Measurements from ENCODE around the gene CATSPER1.
"Not testable (repeated sequence)": the region's sequence is repeated elsewhere in the genome, so short reads cannot be mapped to it uniquely, and the experiment has no call there.

Gene CATSPER1

DNA sequence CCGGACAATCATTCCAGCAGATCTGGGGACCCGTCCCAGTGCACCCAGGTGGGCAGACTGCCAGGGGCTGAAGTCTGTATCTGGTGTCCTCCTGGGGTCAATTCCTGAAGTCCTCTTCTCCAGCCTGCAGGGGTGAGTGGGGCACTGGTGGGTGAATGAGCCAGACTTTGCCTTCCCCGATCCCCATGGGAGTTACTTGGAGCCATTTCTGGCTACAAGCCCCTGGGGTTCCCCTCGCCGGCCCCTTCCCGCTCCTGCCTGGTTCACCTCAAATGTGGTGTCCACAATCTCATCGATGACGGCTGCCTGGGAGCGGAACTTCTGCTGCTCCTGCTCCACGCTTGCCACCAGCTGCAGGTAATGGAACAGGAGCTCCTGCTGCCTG, 9.5 kb downstream of the CATSPER1 start:
- no peak for DNase-seq

DNA sequence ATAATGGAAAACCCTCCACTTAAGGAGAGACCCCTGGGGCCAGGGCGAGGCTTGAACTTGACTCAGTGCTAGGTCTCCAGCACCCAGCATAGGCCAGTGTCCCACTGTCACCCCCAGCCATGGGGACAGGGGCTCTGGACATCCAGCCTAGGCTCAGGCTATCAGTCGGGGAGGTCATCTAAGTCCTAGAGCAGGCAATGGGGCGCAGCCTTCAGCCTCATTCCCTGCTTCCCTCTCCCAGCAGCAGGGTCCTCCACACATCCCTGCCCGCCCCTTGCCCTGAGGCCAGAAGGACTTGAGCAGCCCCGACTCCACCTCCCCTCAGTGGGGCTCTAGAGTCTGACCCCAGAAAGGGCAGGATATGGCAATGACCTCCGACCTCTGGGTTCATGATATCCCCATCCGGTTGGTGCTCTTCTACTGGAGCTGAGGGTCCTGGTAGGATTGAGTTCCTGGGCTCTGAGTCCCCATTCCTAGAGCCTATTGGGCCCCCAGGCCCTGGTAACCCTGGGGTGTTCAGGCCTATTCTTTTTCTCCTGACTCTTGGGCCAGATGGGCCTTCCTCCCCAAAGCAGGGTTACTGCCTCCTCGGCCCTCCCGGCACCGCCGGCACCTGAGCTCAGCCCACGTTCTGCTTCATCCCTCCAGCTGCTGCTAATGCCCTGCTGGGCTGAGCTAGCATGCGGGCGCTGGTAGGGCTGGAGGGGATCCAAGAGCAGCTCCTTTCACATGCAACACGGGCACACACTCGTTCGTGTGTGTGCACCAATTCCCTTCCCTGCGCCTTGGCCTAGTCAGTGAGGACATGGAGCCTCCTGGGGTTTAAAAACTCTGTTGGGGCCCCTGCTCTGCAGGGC, 10.1 kb downstream of the CATSPER1 start:
- no peak for DNase-seq

DNA sequence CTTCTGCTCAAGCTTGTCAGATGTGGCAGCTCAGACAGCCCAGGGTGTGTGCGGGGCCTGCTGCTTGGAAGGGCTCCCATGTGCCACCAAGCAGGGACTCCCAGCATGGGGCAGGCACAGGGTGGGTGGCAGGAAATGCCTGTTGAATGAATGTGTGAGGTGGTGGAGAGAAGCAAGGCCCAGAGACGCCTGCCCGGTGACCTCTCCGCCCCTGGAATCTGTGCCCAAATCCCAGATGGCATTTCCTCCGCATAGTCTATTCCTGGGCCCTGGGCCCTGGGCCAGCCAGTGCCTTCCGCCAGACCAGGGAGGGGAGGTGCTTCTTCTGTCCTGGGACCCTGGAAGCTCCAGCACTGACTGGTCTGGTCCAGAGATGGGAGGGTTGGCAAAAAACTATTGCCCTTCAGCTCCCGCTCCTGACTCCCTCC, 10.8 kb downstream of the CATSPER1 start:
- no peak for DNase-seq

DNA sequence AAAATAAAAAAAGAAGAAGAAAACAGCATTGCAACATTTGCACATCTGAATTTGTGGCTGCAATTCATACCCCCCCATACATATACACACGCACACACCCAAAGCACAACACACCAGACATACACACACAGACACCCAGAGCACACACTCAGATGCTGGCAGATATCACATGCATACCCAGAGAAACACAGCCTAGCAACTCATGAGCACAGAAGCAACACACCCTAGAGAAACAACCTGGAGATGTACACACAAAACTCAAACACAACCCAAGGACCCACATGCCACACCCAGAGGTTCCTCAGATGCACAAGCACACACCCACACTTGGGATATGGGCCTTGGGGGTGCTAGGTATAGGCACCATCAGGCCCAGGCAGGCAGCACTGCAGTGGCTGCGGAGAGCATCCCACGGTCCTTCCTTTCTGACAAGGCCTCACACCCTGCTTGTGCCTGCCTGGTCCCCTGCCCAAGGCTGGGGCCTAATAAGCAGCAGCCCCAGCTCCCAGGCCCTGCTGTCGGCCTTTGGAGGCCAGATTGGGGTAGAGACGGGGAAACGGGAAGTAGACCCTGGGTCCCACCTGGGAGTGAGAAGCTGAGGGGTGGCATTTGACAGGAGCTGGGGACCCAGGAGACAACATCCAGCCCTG, 11.3 kb downstream of the CATSPER1 start:
- no peak for DNase-seq

DNA sequence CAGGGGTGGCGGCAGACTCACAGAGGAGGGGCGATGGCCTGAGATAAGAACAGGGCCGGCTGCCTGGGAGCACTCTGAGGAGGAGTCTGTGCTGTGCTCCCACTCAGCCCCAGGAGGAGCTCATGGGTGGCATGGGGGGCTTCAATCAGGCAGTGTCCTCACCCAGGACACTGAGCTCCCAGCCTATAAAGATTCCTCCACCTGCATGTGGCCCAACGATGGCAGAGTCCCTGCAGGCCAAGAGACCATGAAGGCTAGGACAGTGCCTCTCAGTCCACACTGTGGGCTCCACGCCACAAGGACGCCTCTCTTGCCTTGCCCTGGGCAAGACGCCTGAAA, 12.5 kb downstream of the CATSPER1 start:
- DNase-seq = no peak

DNA sequence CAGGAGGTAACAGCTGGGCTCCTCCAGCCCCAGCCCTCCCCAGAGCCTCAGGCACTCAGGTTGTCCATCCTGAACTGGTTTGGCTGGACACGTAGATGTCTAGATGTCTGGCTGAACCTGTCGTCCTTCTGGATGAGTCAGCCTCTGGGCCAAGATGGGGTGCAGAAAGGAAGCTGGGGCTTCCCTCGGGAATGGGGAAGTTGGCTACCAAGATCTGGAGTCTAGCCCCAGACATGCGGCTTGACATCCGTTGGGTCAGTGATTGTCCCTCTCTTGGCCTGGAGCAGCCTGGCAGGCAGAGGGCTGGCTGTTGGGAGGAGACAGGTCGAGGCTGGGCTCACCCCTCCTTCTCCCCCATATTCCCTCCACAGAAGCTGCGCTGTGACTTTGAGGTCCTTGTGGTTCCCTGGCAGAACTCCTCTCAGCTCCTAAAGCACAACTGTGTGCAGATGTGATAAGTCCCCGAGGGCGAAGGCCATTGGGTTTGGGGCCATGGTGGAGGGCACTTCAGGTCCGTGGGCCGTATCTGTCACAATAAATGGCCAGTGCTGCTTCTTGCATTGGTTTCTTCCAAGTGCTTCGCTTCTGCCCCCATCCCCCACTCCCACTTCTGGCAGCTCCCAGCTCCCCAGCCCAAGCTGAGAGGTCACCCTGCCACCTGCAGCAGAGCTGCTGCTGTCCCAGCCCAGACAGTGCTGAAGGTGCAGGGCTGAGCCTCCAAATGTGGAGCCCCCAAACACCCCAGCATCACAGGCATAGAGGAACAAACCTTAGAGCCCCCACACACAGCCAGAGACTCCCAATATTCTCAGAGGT, 13.1 kb downstream of the CATSPER1 start:
- no peak for DNase-seq

DNA sequence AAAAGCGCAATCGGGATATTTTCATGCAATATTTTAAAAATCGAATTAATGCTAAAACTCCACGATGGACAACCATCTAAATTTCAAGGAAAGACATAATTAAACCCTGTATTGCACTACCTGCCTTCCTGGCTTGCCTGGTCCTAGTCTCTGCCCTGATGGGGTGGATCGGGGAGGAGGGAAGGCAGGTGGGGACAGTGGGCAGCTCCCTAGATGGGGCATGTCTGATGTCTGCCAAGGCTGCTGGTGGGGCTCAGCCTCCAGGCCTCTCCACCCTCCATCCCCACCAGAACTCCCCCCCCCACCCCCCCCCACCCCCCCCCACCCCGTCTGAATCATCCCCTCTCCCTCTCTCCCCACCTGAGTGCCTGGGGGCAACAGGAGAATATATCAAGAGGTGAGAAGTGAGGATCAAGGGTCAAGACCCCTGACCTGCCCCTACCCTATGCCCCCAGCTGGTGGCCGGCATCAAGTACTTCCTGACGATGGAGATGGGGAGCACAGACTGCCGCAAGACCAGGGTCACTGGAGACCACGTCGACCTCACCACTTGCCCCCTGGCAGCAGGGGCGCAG, 13.8 kb downstream of the CATSPER1 start:
- DNase-seq = no peak

DNA sequence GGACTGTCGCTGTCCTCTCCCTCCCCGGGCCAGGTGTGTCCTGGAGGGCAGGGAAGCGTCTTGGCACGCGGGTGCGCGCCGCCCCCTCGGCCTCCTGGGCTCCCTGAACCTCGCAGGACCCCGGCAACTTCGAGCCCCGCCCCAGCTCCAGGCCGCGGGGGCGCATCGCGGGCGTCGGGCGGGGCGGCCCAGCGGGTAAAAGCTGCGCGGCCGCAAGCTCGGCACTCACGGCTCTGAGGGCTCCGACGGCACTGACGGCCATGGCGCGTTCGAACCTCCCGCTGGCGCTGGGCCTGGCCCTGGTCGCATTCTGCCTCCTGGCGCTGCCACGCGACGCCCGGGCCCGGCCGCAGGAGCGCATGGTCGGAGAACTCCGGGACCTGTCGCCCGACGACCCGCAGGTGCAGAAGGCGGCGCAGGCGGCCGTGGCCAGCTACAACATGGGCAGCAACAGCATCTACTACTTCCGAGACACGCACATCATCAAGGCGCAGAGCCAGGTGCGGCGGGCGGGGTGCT, 14.4 kb downstream of the CATSPER1 start, which contains the start of gene CST6:
CST6 (plus strand) TSS at position 224 of the 519 bp plus-strand sequence; CDS start at position 261, 37 bp downstream.
- no peak for DNase-seq

DNA sequence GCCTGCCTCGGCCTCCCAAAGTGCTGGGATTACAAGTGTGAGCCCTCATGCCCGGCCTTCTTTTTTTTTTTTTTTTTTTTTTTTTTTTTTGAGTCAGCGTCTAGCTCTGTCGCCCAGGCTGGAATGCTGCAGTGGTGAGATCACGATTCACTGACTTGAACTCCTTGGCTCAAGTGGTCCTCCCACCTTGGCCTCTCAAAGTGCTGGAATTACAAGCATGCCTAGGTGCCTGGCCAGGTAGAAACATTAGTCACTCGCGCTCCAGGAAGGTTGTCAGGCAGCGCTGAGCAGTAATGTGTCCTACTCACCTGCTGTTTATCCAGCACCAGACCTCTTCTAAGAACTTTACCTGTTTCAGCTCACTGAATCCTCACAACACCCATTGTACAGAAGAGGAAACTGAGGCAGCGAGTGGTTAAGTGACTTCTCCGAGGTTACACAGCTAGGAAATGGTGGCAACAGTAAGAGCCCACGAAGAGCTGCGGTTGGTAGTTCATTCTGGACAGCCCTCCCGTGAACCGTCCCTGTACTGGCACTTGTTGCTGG, 15.0 kb downstream of the CATSPER1 start:
- no peak for DNase-seq

DNA sequence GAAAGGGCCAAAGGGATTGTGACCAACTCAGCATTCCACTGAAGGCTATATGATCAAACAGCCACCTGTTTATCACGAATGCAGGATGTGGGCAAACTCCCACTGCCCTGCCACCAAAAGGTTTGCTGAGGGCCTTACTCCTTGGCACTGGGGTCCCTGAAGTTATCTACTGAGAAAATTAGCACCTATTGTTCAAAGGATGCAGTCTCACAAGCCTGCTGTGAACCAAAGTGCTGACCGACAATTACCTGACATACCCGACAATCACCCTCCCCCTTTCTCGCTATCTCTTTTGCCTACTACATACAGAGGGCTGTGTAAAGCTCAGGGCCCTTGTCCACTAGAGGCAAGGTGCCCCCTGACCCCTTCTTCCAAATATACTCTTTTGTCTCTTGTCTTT, 16.2 kb downstream of the CATSPER1 start:
- not testable (repeated sequence) for DNase-seq

DNA sequence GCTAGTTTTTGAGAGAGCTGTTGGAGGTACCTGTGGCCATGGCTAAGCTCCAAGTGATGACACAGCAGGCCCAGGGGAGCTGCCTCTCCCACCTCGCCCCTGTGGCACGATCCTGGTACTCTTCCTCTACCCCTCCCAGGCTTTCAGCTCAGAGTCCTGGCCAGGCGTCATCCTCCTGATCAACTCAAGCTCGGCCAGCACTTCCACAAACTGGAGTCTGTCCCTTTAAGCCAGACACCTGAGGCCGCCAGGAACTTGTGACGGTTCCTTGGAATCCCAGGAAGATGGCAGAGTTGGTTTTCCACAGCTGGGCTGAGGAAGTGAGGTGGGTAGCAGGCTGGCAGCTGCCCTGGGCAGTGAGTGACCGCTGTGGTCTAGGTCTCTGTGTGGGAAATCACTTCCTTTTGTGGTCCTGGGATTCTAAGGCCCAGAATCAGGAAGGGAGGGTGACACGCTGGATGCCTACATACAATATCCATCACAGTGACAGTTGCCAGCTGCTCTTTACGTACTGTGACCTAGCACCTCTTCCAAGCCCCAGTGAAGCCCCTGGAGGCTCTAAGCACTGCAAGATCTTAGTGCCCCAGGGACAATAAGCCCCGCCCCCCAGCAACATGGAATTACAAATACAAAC, 17.7 kb downstream of the CATSPER1 start:
- no peak for DNase-seq

DNA sequence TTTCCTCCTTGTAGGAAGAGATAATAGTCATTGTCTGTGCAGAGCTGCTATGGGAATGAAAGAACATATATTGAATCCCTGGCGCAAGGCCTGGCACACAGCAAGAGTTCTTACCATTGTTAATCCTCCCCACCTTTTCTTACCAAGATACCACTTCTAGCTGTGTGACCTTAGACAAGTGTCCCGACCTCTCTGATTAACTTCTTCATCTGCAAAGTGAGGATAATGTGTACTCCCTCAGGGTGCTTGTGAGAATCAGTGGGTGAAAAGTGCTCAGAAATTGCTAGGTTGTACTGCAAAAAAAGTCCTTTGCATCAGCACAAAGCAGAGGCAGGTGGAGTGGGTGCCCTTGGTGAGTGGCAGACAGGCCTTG, 18.2 kb downstream of the CATSPER1 start:
- DNase-seq = no peak

DNA sequence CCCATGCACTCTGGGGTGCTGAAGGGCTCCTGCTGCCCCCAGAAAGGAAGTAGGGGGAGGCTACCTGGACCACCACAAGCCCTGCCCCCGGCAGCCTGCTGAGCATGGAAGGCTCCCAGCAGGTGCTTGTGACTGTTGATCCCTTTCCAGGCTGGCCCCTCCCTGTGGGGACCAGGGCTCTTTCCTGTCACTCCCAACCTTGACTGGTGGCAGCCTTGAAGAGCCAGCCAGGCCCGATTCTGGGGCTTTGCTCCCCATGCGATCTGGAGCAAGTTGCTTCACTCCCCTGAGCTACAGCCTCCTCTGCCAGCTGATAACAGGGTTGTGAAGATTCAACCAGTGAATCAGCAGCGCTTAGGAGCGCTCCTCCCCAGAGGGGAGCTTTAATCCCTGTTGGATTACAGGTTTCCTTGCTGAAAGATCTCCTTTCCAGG, 19.1 kb downstream of the CATSPER1 start:
- DNase-seq = no peak

DNA sequence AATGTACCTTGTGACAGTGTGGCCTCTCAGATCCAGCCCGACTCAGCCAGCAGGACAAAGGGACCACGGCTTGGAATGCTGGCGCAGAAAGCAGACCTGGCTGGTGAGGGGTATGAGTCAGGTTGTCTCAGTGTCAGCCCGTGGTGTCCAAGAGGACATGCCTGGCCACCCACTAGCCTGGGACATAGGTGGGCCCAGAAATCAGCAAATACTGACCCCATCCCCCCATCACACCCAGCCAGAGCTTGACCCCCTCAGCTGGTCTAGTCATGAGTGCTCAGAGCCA, 19.4 kb downstream of the CATSPER1 start:
- DNase-seq = no peak

DNA sequence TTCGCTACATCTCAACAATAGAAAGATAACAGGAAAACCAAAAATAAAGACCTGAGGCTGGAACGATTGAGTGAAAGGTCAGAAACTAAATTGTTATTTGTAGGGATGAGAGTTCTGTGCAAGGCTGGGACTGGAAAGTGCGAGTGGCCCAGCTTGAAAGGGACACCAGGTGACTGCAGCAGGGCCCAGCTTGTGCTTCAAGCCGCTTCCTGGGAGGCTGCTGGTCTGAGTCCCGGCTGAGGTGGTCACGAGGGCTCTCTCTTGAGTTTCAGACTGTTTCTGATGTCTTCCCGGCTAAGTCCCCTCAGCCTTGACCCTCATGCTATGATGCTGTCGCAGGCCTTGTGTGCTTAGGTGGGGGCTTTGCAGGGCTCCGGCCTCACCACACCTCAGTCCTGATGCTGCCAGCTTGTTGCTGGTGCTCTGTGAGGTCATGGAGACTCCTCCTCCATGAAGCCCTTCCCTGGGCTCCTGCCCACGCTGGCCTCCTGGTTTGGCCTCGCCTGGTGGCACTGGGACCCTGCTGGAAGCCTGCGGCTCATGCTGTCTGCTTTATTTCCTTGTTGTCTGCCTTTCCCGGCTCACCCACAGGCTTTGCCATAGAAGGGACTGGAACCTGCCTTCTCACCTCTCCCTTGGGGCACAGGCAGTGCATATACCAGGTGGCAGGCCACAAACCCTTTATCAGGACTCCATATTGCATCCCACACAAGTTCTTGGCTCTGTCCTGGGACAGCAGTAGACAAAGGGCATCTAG, 20.0 kb downstream of the CATSPER1 start:
- no peak for DNase-seq

DNA sequence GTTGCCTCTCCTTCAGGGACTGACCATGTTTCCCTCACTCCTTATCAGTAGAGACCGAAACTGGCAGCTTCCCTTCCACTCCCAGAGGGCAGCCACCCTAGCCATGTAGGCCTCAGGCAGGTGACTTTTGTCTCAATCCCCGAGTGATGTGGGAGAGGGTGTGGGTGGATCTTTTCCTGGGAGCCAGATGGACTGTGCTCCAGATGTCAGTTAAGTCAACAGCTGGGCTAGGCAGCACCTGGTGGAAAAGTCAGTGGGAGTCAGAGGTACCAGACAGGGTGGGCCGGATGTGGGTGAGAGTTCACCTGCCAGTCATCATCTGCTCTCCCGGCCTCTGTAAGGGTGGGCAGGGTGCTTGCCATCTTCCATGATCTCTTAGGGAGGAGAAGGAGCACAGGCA, 22.1 kb downstream of the CATSPER1 start:
- DNase-seq = no peak

DNA sequence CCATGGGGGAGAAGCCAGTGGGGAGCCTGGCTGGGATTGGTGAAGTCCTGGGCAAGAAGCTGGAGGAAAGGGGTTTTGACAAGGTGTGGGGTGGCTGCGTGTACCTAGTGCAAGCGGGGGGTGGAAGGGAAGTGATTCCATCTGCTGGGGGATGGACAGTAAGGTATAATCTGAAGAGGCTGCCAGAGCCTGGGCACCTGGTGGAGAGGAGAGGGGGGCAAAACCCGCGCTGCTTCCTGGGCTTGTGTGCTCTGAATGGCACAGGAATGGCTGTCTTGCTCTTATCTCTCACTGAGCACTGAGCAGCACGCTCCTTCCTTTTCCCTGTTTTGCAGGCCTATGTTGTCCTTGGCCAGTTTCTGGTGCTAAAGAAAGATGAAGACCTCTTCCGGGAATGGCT, 23.0 kb downstream of the CATSPER1 start:
- DNase-seq = no peak

DNA sequence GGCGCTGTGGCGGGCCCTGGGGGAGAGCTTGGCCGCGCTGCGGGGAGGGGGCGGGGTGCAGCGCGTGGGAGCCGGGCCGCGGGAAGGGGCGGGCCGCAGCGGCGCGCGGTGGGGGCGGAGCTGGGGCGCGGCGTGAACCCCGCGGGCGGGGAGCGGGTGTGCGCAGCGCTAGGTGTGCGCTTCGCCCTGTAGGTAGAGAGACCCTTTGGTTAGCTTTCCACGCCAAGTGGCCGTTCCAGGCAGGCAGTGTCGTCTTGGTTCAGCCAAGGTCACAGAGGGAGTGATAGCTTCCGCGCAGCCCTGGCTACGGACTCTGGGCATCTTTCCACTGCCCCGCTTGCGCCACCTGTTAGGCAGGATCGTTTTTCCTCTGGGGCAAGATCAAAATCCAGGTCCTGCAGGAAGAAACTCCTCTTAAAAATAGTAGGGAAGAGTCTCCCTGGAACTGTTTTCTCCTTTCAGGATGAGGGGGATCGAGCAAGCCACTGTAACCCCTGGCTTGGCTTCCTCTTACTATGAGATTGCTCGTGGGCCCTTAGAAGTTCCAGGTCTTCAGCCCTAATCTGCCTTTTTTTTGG, 23.5 kb downstream of the CATSPER1 start:
- DNase-seq = no peak

DNA sequence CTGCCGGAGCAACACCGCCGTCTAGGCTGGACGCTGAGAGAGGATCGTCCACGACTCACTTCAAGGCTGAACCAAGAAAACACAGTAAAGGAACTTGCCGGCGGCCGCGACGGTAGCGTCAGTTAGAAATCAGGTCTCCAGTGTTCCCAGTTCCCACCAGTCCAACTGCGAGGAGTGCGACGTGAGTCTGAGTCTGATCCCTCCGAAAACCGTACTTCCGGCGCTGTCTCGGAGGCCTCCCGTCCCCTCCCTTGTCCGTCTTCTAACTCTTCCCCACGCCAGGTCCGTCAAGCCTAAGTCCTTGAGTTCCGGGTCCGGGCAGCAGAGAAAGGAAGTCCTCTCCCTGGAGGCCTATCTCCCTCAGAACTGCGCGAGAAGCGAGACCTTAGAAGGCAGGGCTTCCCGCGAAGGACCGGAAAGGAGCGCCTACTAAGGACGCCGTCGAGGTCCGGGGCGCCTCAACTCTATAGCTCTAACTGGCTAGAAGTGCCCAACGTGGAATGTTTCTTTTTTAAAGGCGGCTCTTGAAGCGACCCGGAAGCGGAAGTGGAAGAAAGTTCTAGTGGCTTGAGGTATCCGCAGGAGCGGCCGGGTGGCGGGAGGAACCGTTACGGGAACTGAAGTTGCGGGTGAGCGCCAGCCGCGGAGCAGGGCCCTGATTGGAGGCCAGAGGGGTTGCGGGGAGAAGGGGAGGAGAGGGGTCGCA, 24.2 kb downstream of the CATSPER1 start, which contains the start of the genes BANF1 and EIF1AD:
BANF1 (plus strand) TSS at position 562 of the 706 bp plus-strand sequence. CDS start 748 bp downstream, outside the sequence.
EIF1AD (minus strand) TSS at position 216 of the 706 bp plus-strand sequence. CDS start 1,768 bp downstream, outside the sequence.
- peak; percentile 96 for DNase-seq

DNA sequence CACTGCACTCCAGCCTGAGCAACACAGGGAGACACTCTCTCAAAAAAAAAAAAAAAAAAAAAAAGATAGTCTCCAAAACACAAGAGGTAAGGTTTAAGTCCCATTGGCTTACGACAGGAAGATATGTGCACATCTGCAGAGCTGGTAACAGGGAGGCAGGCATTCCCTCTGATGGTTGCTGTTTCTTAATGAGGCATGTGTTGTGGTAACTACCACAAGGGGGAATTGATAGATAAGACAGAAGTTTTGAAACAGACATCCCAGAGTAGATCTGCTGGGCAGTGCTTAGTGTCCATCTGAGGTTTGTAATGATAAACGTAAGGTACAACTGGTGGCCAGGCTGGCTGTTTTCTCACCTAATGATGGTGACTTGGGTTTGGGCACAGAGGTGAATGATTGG, 29.0 kb downstream of the CATSPER1 start:
- DNase-seq = no peak
